ENCODE results near the gene GFPT1. TPM values are rescaled to one million over a fixed set of nuclear protein-coding genes. Genes with fewer than 3 reads are reported as not detected.

The GFPT1 gene
- total and polyA plus RNA-seq, 12 donors = 5.5 to 96.5 (median 29.0) TPM

GRCh38 chr2:69381337-69381737, 5.7 kb downstream of the GFPT1 start:
- intact Hi-C loops (cut with DNase I) = no loop called here
- no peak for DNase-seq
- WGBS, 4 donors = 90 to 100% (median 95%) methylated on average over 1 of the region's 1 CpG
- no peak overlapping the region for H3K27ac ChIP-seq
- TF ChIP-seq, protein P1, sequence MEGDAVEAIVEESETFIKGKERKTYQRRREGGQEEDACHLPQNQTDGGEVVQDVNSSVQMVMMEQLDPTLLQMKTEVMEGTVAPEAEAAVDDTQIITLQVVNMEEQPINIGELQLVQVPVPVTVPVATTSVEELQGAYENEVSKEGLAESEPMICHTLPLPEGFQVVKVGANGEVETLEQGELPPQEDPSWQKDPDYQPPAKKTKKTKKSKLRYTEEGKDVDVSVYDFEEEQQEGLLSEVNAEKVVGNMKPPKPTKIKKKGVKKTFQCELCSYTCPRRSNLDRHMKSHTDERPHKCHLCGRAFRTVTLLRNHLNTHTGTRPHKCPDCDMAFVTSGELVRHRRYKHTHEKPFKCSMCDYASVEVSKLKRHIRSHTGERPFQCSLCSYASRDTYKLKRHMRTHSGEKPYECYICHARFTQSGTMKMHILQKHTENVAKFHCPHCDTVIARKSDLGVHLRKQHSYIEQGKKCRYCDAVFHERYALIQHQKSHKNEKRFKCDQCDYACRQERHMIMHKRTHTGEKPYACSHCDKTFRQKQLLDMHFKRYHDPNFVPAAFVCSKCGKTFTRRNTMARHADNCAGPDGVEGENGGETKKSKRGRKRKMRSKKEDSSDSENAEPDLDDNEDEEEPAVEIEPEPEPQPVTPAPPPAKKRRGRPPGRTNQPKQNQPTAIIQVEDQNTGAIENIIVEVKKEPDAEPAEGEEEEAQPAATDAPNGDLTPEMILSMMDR (IDR thresholded peaks at IDR 0.05) = no peak
- H3K27me3 ChIP-seq = no peaks in the 10 kb centered on the region
- no peaks in the 10 kb centered on the region for H3K9me3 ChIP-seq (replicated peaks in 1 of 3)
- no peak overlapping the region for H3K4me3 ChIP-seq
- no peaks in the 10 kb centered on the region for H3K36me3 ChIP-seq (replicated peaks in 1 of 2)
- peaks cover 4 to 25% of the 10 kb centered on the region in 2 donors for H3K4me1 ChIP-seq (replicated peaks in 1 of 2)

DNA sequence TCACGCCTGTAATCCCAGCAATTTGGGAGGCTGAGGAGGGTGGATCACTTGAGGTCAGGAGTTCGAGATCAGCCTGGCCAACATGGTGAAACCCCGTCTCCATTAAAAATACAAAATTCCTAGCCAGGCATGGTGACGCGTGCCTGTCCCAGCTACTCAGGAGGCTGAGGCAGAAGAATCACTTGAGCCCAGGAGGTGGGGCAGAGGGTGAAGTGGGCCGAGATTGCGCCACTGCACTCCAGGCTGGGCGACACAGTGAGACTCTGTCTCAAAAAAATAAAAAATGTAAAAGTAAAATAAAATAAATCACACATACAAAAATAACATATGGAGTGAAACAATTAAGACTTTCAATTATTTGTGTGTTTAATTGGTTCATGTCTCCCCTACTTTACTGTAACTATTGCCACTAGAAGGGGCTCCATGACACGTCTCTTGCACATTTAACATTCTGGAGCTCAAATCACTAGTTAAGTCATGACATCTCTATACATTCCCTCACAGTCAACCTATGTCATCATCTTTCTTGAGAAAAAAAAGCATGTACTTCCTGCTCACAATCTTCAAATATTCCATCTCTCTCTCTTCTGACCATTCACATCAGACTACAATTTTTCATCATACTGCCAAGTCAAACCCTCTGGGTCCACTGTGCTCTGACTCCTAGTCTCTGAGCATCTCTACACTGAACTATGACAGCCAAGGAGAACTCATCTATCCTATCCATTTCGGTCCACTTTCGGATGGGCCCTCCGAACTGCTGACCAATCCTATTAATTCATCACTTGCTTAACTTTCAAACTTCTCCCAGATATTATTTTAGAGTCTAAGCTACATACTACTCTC, 6.7 kb downstream of the GFPT1 start:
- Histone ChIP-seq H3K36me3 (replicated peaks in 1 of 2) (no peaks in the 10 kb centered on the region), H3K27ac (no peak overlapping the region), H3K9me3 (replicated peaks in 1 of 3) (no peaks in the 10 kb centered on the region), H3K4me3 (no peak overlapping the region), H3K4me1 (replicated peaks in 1 of 2) (peaks cover 0 to 15% of the 10 kb centered on the region in 2 donors), H3K27me3 (no peaks in the 10 kb centered on the region)
- intact Hi-C loops (cut with DNase I) = no loop called here
- no peak for DNase-seq
- TF ChIP-seq, protein P1 (IDR thresholded peaks at IDR 0.05) = no peak
- TF ChIP-seq POLR2A (IDR thresholded peaks at IDR 0.05) = no peak
- WGBS, 4 donors = 94 to 97% (median 95%) methylated on average over 12 of the region's 12 CpGs

DNA sequence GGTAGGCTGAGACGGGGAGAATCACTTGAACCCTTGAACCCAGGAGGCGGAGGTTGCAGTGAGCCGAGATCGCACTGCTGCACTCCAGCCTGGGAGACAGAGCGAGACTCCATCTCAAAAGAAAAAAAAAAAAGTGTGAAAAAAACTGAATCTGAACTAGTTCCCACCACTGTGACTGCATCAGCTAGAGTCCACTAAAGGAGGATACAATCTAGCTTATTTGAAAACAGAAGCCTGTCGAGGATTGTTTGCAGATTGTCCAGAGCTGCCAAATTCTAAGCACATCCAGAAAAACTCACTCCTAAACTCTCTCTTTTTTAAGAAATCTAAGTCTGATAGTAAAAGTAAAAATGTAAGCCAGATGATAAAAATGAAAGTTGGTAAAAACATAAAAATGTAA, 10.6 kb downstream of the GFPT1 start:
- Histone ChIP-seq H3K4me1 (replicated peaks in 1 of 2) (no peaks in the 10 kb centered on the region), H3K27me3 (no peaks in the 10 kb centered on the region), H3K36me3 (replicated peaks in 1 of 2) (peaks cover 0 to 14% of the 10 kb centered on the region in 2 donors), H3K27ac (no peak overlapping the region), H3K9me3 (replicated peaks in 1 of 3) (no peaks in the 10 kb centered on the region), H3K4me3 (no peak overlapping the region)
- TF ChIP-seq, protein P1 (IDR thresholded peaks at IDR 0.05) = no peak
- no peak for TF ChIP-seq POLR2A (IDR thresholded peaks at IDR 0.05)
- no peak for DNase-seq
- 89 to 93% (median 91%) methylated on average over 6 of the region's 6 CpGs for WGBS, 4 donors
- intact Hi-C loops (cut with DNase I) = no loop called here

DNA sequence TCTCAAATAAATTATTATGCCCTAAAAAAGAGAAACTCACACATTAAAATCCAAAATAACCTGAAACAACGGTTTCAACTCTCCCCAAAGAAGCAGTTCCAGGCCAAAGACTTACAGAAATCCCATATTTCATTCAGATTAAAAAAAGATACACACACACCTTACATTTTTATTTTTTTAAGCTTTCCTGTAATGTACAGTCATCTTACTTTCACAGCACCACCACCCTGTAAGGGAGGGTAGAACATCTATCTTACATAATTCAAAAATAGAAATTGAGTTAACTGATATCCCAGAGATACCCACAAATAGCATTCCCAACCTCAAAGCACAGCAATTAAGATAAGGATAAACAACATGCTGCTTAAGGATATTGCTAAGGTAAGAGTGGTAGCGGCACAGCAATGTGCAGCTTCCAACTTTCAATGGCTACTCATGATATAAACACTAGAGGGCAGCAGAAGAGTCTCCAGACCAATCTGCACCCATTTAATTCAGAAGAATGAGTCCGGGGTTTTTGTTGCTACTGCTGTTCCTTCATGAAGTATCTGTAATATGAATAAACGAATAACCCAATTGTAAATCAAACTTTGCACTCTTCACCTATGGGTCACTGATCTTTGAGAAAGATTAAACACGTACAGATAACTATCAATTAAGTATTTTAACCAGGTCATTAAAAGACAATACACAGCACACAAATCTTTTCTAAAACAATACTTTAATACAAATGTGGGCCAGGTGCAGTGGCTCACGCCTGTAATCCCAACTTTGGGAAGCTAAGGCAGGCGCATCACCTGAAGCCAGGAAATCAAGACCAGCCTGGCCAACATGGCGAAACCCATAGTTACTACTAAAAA, 11.3 kb downstream of the GFPT1 start:
- intact Hi-C loops (cut with DNase I) = no loop called here
- Histone ChIP-seq H3K9me3 (replicated peaks in 1 of 3) (no peaks in the 10 kb centered on the region), H3K27ac (no peak overlapping the region), H3K27me3 (no peaks in the 10 kb centered on the region), H3K36me3 (replicated peaks in 1 of 2) (peaks cover 0 to 14% of the 10 kb centered on the region in 2 donors), H3K4me3 (no peak overlapping the region), H3K4me1 (replicated peaks in 1 of 2) (no peaks in the 10 kb centered on the region)
- WGBS, 4 donors = 70 to 76% (median 73%) methylated on average over 8 of the region's 8 CpGs
- DNase-seq = peak in 1 of 7 donors; percentile 13
- TF ChIP-seq, protein P1 (IDR thresholded peaks at IDR 0.05) = peak; percentile 33 to 65 (median 45)
- no peak for TF ChIP-seq POLR2A (IDR thresholded peaks at IDR 0.05)

All from adrenal gland (tissue), 12 donors.